Lung (tissue), 12 donors: ENCODE data around the gene PRR5L. TPM values are rescaled to one million over a fixed set of nuclear protein-coding genes. Genes with fewer than 3 reads are reported as not detected.

Experiments used
- ATAC-seq: fragments of 200-7000 bp; cut with Tn5 transposase; one replicate; pipeline ENCODE4 v1.9.1; 2020; ENCODE audit warnings: moderate number of reproducible peaks; ENCODE audit not compliant: insufficient read depth, low FRiP score
- DNase-seq, 3 donors: peaks; one replicate each; pipeline ENCODE4 v3.0.0-alpha.2; 2013 to 2017
- H3K27ac ChIP-seq, 2 donors: one replicate each; pipeline ENCODE4 v1.5.1; 2013; ENCODE audit warnings: mild to moderate bottlenecking in 2 of 2, moderate library complexity in 2 of 2, control low read depth in 1 of 2, inconsistent platforms in 1 of 2, low read depth in 1 of 2, low read length in 1 of 2
- H3K27me3 ChIP-seq, 3 donors: one replicate each; pipeline ENCODE4 v1.5.1; 2013; ENCODE audit warnings: low read length in 2 of 3; ENCODE audit not compliant: control insufficient read depth in 3 of 3, insufficient read depth in 3 of 3
- H3K36me3 ChIP-seq, 4 donors: one replicate each; pipeline ENCODE4 v1.5.1; 2013; ENCODE audit warnings: low read length in 4 of 4, mild to moderate bottlenecking in 1 of 4, moderate library complexity in 1 of 4; ENCODE audit not compliant: control insufficient read depth in 4 of 4, insufficient read depth in 4 of 4
- H3K4me1 ChIP-seq, 5 donors: one replicate each; pipeline ENCODE4 v1.5.1; 2013; ENCODE audit warnings: low read length in 5 of 5, mild to moderate bottlenecking in 2 of 5, moderate library complexity in 1 of 5; ENCODE audit not compliant: control insufficient read depth in 5 of 5, insufficient read depth in 5 of 5
- H3K4me3 ChIP-seq: one replicate; pipeline ENCODE4 v1.5.1; 2013; ENCODE audit warnings: mild to moderate bottlenecking, control low read depth, moderate library complexity
- H3K9ac ChIP-seq, 2 donors: one replicate each; pipeline ENCODE4 v1.5.1; 2013; ENCODE audit warnings: low read length in 2 of 2, control low read depth in 1 of 2; ENCODE audit not compliant: insufficient read depth in 1 of 2
- H3K9me3 ChIP-seq, 4 donors: one replicate each; pipeline ENCODE4 v1.5.1; 2013; ENCODE audit warnings: low read length in 3 of 4, mild to moderate bottlenecking in 1 of 4, moderate library complexity in 1 of 4; ENCODE audit not compliant: control insufficient read depth in 4 of 4, insufficient read depth in 3 of 4
- WGBS, 2 donors: extraction: QIAGEN DNeasy Blood & Tissue Kit; methylation state at CpG; one replicate each; pipeline ENCODE4 v1.1.7; 2013; 5-methylcytosine and 5-hydroxymethylcytosine counted together
- polyA plus RNA-seq, 2 donors: library from polyadenylated mRNA; stranded (reverse); fragments of 200-250 nt; gene quantifications; one replicate each; pipeline ENCODE4 v1.2.1, GENCODE V29; 2013
- total RNA-seq, 2 donors: library from RNA; depleted of rRNA in 1 of 2; stranded (reverse); fragments of >200 nt in 1 of 2; gene quantifications; one replicate each; pipeline ENCODE4 v1.2.1, GENCODE V29; 2014 to 2021
- TF ChIP-seq, protein P1 (sequence below): IDR thresholded peaks from 2 replicates; pipeline ENCODE4 v1.5.1; 2012; ENCODE audit warnings: mild to moderate bottlenecking; ENCODE audit errors: control extremely low read depth, extremely low read depth
- donor health status: control.
- donor health status: control.
- donor health status: Bipolar disorder and iron deficiency.
- donor health status: healthy.
- donor health status: DM: yes; HTN: yes; CAD: no.

Gene PRR5L
- total and polyA plus RNA-seq, 4 donors, result 6.3 to 27.5 (median 9.0) TPM

DNA sequence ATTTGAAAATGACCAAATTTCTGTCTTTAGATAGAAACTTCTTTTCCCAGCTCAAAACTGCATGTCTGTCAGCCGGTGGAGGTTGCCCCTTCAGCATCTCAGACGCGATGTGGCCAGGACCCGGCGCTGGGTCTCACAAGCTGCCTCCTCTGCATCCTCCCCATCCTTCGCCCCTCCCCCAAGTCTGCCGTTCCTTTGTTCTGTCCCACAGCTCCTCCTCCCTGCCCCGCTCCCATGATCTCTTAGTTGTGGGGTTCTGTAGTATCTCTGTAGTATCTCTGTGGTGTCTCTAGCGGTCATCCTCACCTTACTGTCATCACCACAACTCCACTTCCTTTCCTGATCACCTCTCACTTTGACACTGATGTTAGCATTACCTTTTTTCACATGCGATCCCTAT lies 164.1 kb downstream of the PRR5L start:
- no peak overlapping the region for H3K9ac ChIP-seq
- H3K27me3 ChIP-seq, result peaks cover 0 to 4% (median 0%) of the 10 kb centered on the region in 3 donors
- ATAC-seq (no peak), DNase-seq (no peak)
- 85 to 94% methylated on average over 10 of the region's 10 CpGs for WGBS, 2 donors
- H3K4me3 ChIP-seq, result no peak overlapping the region
- TF ChIP-seq, protein P1, sequence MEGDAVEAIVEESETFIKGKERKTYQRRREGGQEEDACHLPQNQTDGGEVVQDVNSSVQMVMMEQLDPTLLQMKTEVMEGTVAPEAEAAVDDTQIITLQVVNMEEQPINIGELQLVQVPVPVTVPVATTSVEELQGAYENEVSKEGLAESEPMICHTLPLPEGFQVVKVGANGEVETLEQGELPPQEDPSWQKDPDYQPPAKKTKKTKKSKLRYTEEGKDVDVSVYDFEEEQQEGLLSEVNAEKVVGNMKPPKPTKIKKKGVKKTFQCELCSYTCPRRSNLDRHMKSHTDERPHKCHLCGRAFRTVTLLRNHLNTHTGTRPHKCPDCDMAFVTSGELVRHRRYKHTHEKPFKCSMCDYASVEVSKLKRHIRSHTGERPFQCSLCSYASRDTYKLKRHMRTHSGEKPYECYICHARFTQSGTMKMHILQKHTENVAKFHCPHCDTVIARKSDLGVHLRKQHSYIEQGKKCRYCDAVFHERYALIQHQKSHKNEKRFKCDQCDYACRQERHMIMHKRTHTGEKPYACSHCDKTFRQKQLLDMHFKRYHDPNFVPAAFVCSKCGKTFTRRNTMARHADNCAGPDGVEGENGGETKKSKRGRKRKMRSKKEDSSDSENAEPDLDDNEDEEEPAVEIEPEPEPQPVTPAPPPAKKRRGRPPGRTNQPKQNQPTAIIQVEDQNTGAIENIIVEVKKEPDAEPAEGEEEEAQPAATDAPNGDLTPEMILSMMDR, result no peak
- H3K27ac ChIP-seq, result no peak overlapping the region
- H3K4me1 ChIP-seq, result peaks cover 0 to 14% (median 4%) of the 10 kb centered on the region in 5 donors
- peaks cover 0 to 4% (median 0%) of the 10 kb centered on the region in 4 donors for H3K36me3 ChIP-seq
- no peaks in the 10 kb centered on the region for H3K9me3 ChIP-seq

DNA sequence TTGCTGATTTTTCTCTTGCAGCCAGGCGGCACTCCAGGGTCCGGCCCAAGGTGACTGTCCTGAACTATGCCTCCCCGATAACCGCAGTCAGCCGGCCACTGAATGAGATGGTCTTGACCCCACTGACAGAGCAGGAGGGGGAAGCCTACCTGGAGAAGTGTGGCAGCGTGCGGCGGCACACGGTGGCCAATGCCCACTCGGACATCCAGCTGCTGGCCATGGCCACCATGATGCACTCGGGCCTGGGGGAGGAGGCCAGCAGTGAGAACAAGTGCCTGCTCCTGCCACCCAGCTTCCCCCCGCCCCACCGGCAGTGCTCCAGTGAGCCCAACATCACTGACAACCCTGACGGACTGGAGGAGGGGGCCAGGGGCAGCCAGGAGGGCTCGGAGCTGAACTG lies 166.2 kb downstream of the PRR5L start:
- TF ChIP-seq, protein P1, result no peak
- ATAC-seq, result no peak
- H3K27me3 ChIP-seq, result peaks cover 0 to 4% (median 0%) of the 10 kb centered on the region in 3 donors
- no peak overlapping the region for H3K9ac ChIP-seq
- no peak overlapping the region for H3K4me3 ChIP-seq
- peaks cover 0 to 5% (median 0%) of the 10 kb centered on the region in 5 donors for H3K4me1 ChIP-seq
- DNase-seq, result no peak
- no peaks in the 10 kb centered on the region for H3K9me3 ChIP-seq
- peaks cover 0 to 4% (median 2%) of the 10 kb centered on the region in 4 donors for H3K36me3 ChIP-seq
- 94 to 96% methylated on average over 14 to 15 of the region's 15 CpGs for WGBS, 2 donors
- no peak overlapping the region for H3K27ac ChIP-seq

DNA sequence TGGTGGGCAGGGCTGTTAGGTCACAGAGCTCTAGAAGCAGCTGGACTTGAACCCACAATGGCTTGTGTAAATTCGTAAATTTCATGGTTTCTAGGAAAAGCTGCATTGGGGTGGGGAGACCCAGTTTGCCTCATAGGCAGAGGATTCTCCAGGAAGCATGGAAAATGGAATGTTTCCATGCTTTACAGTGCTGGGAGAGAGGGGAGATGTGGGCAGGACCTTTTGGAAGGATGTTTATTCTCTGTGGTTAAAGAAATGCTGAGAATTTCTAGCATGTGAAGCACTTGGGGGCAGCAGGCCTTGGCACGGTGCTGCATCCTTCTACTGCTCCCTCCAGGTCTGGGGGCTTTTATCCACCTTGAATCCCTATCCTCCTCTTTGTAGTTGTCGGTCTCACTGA lies 167.7 kb downstream of the PRR5L start:
- ATAC-seq, result no peak
- H3K36me3 ChIP-seq, result peaks cover 0 to 4% (median 2%) of the 10 kb centered on the region in 4 donors
- H3K4me3 ChIP-seq, result no peak overlapping the region
- peaks cover 0 to 4% (median 0%) of the 10 kb centered on the region in 3 donors for H3K27me3 ChIP-seq
- H3K9ac ChIP-seq, result no peak overlapping the region
- TF ChIP-seq, protein P1, result no peak
- H3K27ac ChIP-seq, result no peak overlapping the region
- DNase-seq, result no peak
- no peaks in the 10 kb centered on the region for H3K4me1 ChIP-seq
- H3K9me3 ChIP-seq, result no peaks in the 10 kb centered on the region
- 71 to 77% methylated on average over 3 of the region's 3 CpGs for WGBS, 2 donors

DNA sequence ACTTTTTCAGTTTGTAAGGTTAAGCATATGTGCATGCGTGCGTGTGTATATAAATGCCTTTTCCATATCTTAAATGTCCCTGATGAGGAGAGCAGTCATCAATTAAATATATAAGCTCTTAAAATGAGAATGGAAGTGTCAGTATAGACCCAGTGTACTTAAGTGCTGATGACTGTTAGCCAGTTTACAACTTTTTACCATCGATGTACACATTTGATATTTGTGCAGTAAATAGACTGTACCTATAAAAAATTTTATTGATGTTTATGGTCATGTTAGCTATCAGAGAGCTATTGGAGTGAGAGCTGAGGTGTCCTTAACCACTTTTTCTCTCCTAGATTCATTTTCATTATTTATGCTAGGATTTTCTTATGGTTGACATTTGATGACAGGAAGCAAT lies 168.6 kb downstream of the PRR5L start:
- Histone ChIP-seq H3K9ac (no peak overlapping the region), H3K9me3 (no peaks in the 10 kb centered on the region), H3K4me1 (peaks cover 0 to 4% (median 0%) of the 10 kb centered on the region in 5 donors), H3K27ac (no peak overlapping the region), H3K36me3 (peaks cover 0 to 4% (median 2%) of the 10 kb centered on the region in 4 donors), H3K4me3 (no peak overlapping the region), H3K27me3 (peaks cover 0 to 4% (median 0%) of the 10 kb centered on the region in 3 donors)
- 79 to 97% methylated on average over 3 of the region's 3 CpGs for WGBS, 2 donors
- no peak for DNase-seq
- TF ChIP-seq, protein P1, result no peak
- ATAC-seq, result no peak
